Stomach (tissue), 9 donors: ENCODE results near the gene TTLL8. TPM values are rescaled to one million over a fixed set of nuclear protein-coding genes. Genes with fewer than 3 reads are reported as not detected.

ENCODE experiments used
- DNase-seq, 2 donors: peaks; one replicate each; pipeline versions ENCODE4 v3.0.0 to v3.0.0-alpha.2; 2013 to 2019
- H3K27ac ChIP-seq, 5 donors: fragments of 200-600 bp in 4 of 5; sonication (generic) in 4 of 5; one replicate each; pipeline ENCODE4 v1.5.1; 2013 to 2019; ENCODE audit warnings: mild to moderate bottlenecking in 1 of 5, moderate library complexity in 1 of 5
- H3K27me3 ChIP-seq, 3 donors: fragments of 200-600 bp; sonication (generic); one replicate each; pipeline ENCODE4 v1.5.1; 2017 to 2019; ENCODE audit warnings: mixed run types in 1 of 3
- H3K36me3 ChIP-seq, 4 donors: fragments of 200-600 bp; sonication (generic); 1 replicate in 3 of 4; 2 replicates in 1 of 4; pipeline ENCODE4 v1.5.1; 2016 to 2019
- H3K4me1 ChIP-seq, 4 donors: fragments of 200-600 bp; sonication (generic); one replicate each; pipeline ENCODE4 v1.5.1; 2016 to 2019
- H3K4me3 ChIP-seq, 4 donors: fragments of 200-600 bp; sonication (generic) in 3 of 4; one replicate each; pipeline ENCODE4 v1.5.1; 2016 to 2019; ENCODE audit warnings: mild to moderate bottlenecking in 1 of 4
- H3K9me3 ChIP-seq, 4 donors: fragments of 200-600 bp; sonication (generic); one replicate each; pipeline ENCODE4 v1.5.1; 2016 to 2019
- EP300 ChIP-seq: sonication (generic); formaldehyde crosslinking; IDR thresholded peaks from one replicate; pipeline ENCODE4 v1.6.1; 2017; ENCODE audit warnings: antibody characterized with exemption
- POLR2A ChIP-seq, 4 donors: fragments of 450-650 bp; IDR thresholded peaks; one replicate each; pipeline ENCODE4 v1.6.1; 2016; ENCODE audit warnings: antibody characterized with exemption in 4 of 4, control low read depth in 2 of 4, mild to moderate bottlenecking in 1 of 4, moderate library complexity in 1 of 4
- POLR2AphosphoS5 ChIP-seq, 3 donors: sonication (generic); formaldehyde crosslinking; IDR thresholded peaks; one replicate each; pipeline ENCODE4 v1.6.1; 2016; ENCODE audit warnings: antibody characterized with exemption in 3 of 3
- WGBS, 5 donors: extraction: QIAGEN DNeasy Blood & Tissue Kit in 3 of 5; methylation state at CpG; one replicate each; pipeline versions ENCODE4 v1.1.5 to v1.1.7; 2013 to 2018; 5-methylcytosine and 5-hydroxymethylcytosine counted together
- intact Hi-C: fragments of 100-400 bp; cut with DNase I; formaldehyde crosslinking; loops from one replicate; pipeline ENCODE4 v1.15.1; 2023; ENCODE audit warnings: low total_unique reads
- polyA plus RNA-seq, 3 donors: library from polyadenylated mRNA; stranded (reverse); fragments of 200-250 nt; gene quantifications; one replicate each; pipeline ENCODE4 v1.2.3, GENCODE V29; 2013
- total RNA-seq, 5 donors: library from RNA; depleted of rRNA; stranded (reverse); fragments of >200 nt; gene quantifications; one replicate each; pipeline versions ENCODE4 v1.1.0 to v1.2.3, GENCODE V29; 2014 to 2016
- TF ChIP-seq, protein P1 (sequence below), 7 experiments: fragments of 450-650 bp in 4 of 7; fragments of 200-600 bp in 3 of 7; sonication (generic) in 3 of 7; IDR thresholded peaks; one replicate each; pipeline ENCODE4 v1.5.1; 2016 to 2019; ENCODE audit warnings: antibody characterized with exemption in 7 of 7, control low read depth in 2 of 7, mild to moderate bottlenecking in 1 of 7
- donor health status: healthy with polysubstance abuse.
- donor health status: Bipolar disorder and iron deficiency.
- donor health status: healthy.

TTLL8 gene
- total and polyA plus RNA-seq, 8 donors, result not detected

DNA sequence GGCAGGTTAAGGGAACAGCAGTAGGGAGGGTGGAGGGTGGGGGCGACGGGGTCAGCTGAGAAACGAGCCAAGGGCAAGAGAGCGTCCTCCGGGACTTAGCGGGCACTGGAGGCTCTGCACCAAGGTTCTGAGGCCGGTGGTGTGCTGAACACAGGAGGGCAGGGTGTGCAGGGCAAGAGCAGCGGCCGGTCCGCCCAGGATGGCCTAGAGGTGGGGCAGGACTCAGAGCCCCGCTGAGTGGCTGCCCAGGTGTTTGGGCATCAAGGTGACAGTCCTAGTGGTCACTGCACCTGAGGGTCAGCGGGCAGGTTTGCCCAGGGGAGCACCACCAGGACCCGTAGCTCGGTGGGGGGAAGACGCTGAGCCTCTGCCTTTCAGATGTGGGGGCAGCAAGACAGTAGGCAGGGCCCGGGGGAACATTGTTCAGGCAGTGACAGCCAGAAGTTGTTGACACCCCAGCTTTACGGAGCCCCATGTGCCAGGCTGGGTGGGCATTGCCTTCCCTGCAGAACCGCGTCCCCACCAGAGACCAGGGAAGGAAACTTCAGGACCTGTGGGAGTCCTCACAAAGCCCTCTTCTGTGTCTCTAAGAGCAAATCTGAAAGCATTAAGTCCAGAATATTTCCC is 4.5 kb upstream of the TTLL8 start:
- intact Hi-C loops, result no loop called here
- peaks cover 7 to 21% (median 17%) of the 10 kb centered on the region in 4 donors for H3K4me1 ChIP-seq
- WGBS, 5 donors, result 89 to 94% (median 93%) methylated on average over 15 to 19 of the region's 19 CpGs
- no peak overlapping the region for H3K27ac ChIP-seq
- no peaks in the 10 kb centered on the region for H3K36me3 ChIP-seq
- no peak for DNase-seq
- TF ChIP-seq EP300 (no peak), POLR2A (IDR thresholded peaks at IDR 0.05) (no peak), POLR2AphosphoS5 (IDR thresholded peaks at IDR 0.05) (no peak)
- TF ChIP-seq, protein P1, sequence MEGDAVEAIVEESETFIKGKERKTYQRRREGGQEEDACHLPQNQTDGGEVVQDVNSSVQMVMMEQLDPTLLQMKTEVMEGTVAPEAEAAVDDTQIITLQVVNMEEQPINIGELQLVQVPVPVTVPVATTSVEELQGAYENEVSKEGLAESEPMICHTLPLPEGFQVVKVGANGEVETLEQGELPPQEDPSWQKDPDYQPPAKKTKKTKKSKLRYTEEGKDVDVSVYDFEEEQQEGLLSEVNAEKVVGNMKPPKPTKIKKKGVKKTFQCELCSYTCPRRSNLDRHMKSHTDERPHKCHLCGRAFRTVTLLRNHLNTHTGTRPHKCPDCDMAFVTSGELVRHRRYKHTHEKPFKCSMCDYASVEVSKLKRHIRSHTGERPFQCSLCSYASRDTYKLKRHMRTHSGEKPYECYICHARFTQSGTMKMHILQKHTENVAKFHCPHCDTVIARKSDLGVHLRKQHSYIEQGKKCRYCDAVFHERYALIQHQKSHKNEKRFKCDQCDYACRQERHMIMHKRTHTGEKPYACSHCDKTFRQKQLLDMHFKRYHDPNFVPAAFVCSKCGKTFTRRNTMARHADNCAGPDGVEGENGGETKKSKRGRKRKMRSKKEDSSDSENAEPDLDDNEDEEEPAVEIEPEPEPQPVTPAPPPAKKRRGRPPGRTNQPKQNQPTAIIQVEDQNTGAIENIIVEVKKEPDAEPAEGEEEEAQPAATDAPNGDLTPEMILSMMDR (IDR thresholded peaks at IDR 0.05), result no peak
- no peaks in the 10 kb centered on the region for H3K9me3 ChIP-seq
- H3K4me3 ChIP-seq, result no peak overlapping the region
- H3K27me3 ChIP-seq, result peaks cover 8 to 70% (median 31%) of the 10 kb centered on the region in 3 donors

GRCh38 chr22:50061824-50062355 is 3.8 kb upstream of the TTLL8 start:
- TF ChIP-seq POLR2AphosphoS5 (IDR thresholded peaks at IDR 0.05) (no peak), EP300 (no peak), POLR2A (IDR thresholded peaks at IDR 0.05) (no peak)
- TF ChIP-seq, protein P1 (IDR thresholded peaks at IDR 0.05), result no peak
- H3K27ac ChIP-seq, result no peak overlapping the region

DNA sequence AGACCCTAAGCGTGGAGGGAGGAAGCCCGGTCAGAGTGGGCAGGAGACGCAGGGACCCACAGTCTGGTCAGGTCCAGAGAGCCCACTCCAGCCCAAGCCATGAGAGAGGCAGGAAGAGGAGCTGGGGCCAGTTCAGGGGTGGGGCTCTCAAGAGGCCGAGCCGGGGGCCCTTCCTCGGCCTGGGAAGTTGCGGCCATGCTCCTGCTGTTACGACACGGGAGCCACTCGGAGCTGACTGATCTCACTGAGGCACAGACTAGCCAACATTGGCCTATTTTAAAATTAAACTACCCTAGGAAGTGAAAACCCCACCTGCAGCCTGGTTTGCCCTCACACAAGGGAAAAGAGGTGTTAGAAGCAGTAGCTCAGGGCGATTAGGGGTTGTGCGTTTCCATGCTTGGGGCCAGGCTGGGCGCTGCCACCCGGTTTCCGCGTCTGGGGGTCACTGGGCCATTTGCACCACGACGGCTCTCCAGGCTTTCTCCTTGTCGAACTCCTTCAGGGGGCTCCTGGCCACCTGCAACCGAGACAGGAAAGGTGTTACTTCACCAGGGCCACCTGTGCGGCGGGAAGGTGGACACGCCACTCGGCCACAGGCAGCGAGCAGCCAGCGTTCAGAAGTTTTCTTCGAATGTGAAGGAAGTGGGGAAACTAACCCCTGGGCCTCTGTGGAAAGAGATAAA is 3.2 kb upstream of the TTLL8 start:
- TF ChIP-seq POLR2A (IDR thresholded peaks at IDR 0.05) (no peak), EP300 (no peak)
- TF ChIP-seq, protein P1 (IDR thresholded peaks at IDR 0.05), result no peak
- no peak for DNase-seq
- Histone ChIP-seq H3K27me3 (peaks cover 8 to 81% (median 31%) of the 10 kb centered on the region in 3 donors), H3K9me3 (no peaks in the 10 kb centered on the region), H3K27ac (no peak overlapping the region), H3K4me1 (peaks cover 7 to 21% (median 17%) of the 10 kb centered on the region in 4 donors), H3K36me3 (no peaks in the 10 kb centered on the region), H3K4me3 (no peak overlapping the region)
- 60 to 85% (median 68%) methylated on average over 26 to 27 of the region's 27 CpGs for WGBS, 5 donors
- intact Hi-C loops, result no loop called here

More at GRCh38 chr22:50061824-50062355, 3.8 kb upstream of the TTLL8 start:
- Histone ChIP-seq H3K9me3 (no peaks in the 10 kb centered on the region), H3K27me3 (peaks cover 8 to 75% (median 31%) of the 10 kb centered on the region in 3 donors), H3K4me3 (no peak overlapping the region), H3K36me3 (no peaks in the 10 kb centered on the region), H3K4me1 (peaks cover 7 to 21% (median 17%) of the 10 kb centered on the region in 4 donors)
- 67 to 72% (median 70%) methylated on average over 13 to 17 of the region's 17 CpGs for WGBS, 5 donors
- intact Hi-C loops, result no loop called here
- DNase-seq, result no peak

DNA sequence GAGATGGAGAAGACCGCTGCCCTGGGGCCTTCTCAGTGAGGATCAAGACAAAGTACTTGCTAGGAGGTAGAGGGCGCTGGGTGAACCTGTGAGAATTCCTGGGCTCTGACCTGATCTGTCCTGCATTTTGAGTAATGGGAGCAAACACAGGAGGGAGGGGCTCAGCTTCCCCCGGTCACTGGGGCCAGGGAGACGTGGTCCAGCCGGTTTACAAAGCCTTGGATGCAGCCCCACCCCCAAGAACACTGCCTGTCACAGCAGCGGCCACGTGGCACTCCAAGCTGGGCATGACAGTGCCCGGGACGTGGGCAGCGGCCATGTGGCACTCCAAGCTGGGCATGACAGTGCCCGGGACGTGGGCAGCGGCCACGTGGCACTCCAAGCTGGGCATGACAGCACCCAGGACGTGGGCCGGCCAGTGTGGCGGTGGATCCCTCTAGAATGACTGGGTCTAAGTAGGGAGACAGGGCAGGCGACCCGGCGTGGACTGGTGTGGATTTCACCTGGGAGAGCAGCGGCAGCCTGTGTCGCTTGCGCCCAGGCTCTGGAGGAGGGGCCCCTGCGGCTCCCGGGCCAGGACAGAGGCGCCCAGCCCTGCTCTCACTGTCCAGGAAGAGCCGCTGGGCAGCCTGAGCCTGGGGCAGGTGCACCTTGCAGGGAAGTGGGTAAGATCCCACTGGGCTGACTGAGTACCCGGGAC is 2.5 kb upstream of the TTLL8 start:
- Histone ChIP-seq H3K27me3 (peaks cover 8 to 86% (median 31%) of the 10 kb centered on the region in 3 donors), H3K36me3 (no peaks in the 10 kb centered on the region), H3K4me3 (no peak overlapping the region), H3K9me3 (no peaks in the 10 kb centered on the region), H3K27ac (no peak overlapping the region), H3K4me1 (peaks cover 7 to 21% (median 17%) of the 10 kb centered on the region in 4 donors)
- peak in 1 of 2 donors; percentile 81 for DNase-seq
- TF ChIP-seq POLR2AphosphoS5 (IDR thresholded peaks at IDR 0.05), result no peak
- no peak for TF ChIP-seq EP300
- TF ChIP-seq POLR2A (IDR thresholded peaks at IDR 0.05), result no peak
- TF ChIP-seq, protein P1 (IDR thresholded peaks at IDR 0.05), result no peak
- WGBS, 5 donors, result 34 to 51% (median 39%) methylated on average over 27 to 28 of the region's 28 CpGs
- intact Hi-C loops, result no loop called here
